Ovary (tissue), 3 donors: ENCODE data around the gene MKRN2.

Source experiments
- CTCF ChIP-seq, 3 donors: fragments of 450-650 bp in 2 of 3; fragments of 200-600 bp in 1 of 3; IDR thresholded peaks; one replicate each; pipeline versions ENCODE4 v1.5.1 to v1.8.0; 2016 to 2022; ENCODE audit warnings: antibody characterized with exemption in 3 of 3, mild to moderate bottlenecking in 1 of 3
- EP300 ChIP-seq: sonication (generic); formaldehyde crosslinking; IDR thresholded peaks from one replicate; pipeline ENCODE4 v1.6.1; 2017; ENCODE audit warnings: antibody characterized with exemption
- POLR2A ChIP-seq: fragments of 450-650 bp; IDR thresholded peaks from one replicate; pipeline ENCODE4 v1.6.1; 2017; ENCODE audit warnings: antibody characterized with exemption, mild to moderate bottlenecking, moderate library complexity
- donor health status: DM: no; HTN: no; CAD: no.

GRCh38 chr3:12549971-12550760 is 6.7 kb upstream of the MKRN2 start:
- no peak for TF ChIP-seq EP300
- TF ChIP-seq CTCF (IDR thresholded peaks at IDR 0.05), result no peak
- TF ChIP-seq POLR2A, result no peak
